K562 (cell line): Measurements from ENCODE around the gene SLC22A23. TPM values are rescaled to one million over a fixed set of nuclear protein-coding genes. Genes with fewer than 3 reads are reported as not detected.
A peak's percentile ranks its signal among the peaks of the same experiment; 100 is the strongest.

Source experiments
- ATAC-seq: fragments of 200-7000 bp; cut with Tn5 transposase; 3 replicates; pipeline ENCODE4 v1.9.1; 2020; ENCODE audit warnings: moderate library complexity
- BruUV-seq: library from RNA; stranded (reverse); fragments of 400-500 nt; replicated peaks from 2 replicates; lab custom pipeline; 2021; lab: Mats Ljungman, UMichigan
- CTCF ChIA-PET: fragments of 300-600 bp; formaldehyde crosslinking; extraction: SDS; loops from one replicate; lab custom pipeline; 2021; ENCODE audit warnings: low intra/inter-chr PET ratio; lab: Yijun Ruan, JAX
- POLR2A ChIA-PET: fragments of 300-600, 350-650 bp; sonication (Branson Sonifier 250); formaldehyde crosslinking; extraction: SDS; loops from one replicate; lab custom pipeline; 2021; ENCODE audit warnings: antibody characterized with exemption, inconsistent platforms; lab: Yijun Ruan, JAX
- DNase-seq, 4 experiments: peaks; one replicate each; pipeline versions ENCODE4 v3.0.0 to v3.0.0-alpha.2; 2011 to 2018; ENCODE audit warnings: low spot score in 3 of 4, mixed read lengths in 3 of 4; ENCODE audit errors: extremely low read depth in 1 of 4
- FAIRE-seq: peaks from 2 replicates; lab custom pipeline; 2011; peaks lifted over from hg19 to GRCh38; lab: Jason Lieb, UNC
- H2AFZ ChIP-seq: 2 replicates; pipeline ENCODE4 v1.6.0; 2011; ENCODE audit warnings: low read depth, low read length, control low read depth, inconsistent platforms
- H3K27ac ChIP-seq: fragments of 200-600 bp; 3 replicates; pipeline ENCODE4 v1.8.0; 2011; ENCODE audit warnings: low read depth, mild to moderate bottlenecking, control low read depth, inconsistent platforms, low read length, moderate library complexity, mixed read lengths; ENCODE audit errors: extremely low read depth
- H3K27me3 ChIP-seq, 2 experiments: fragments of 300-600 bp in 1 of 2; 2 replicates in 1 of 2; 3 replicates in 1 of 2; pipeline versions ENCODE4 v1.6.0 to v1.8.0; 2011; ENCODE audit warnings: inconsistent platforms in 2 of 2, low read length in 2 of 2, mild to moderate bottlenecking in 1 of 2, mixed read lengths in 1 of 2, moderate library complexity in 1 of 2; ENCODE audit not compliant: control insufficient read depth in 2 of 2, insufficient read depth in 2 of 2
- H3K36me3 ChIP-seq: fragments of 300-600 bp; 3 replicates; pipeline ENCODE4 v1.8.0; 2011; ENCODE audit warnings: mild to moderate bottlenecking, low read length, inconsistent platforms; ENCODE audit not compliant: control insufficient read depth, insufficient read depth
- H3K4me1 ChIP-seq, 2 experiments: fragments of 200-600 bp in 1 of 2; replicated peaks in 1 of 2; 2 replicates in 1 of 2; 3 replicates in 1 of 2; pipeline versions ENCODE4 v1.5.1 to v1.8.0; 2011; ENCODE audit warnings: inconsistent platforms in 2 of 2, low read length in 2 of 2, mild to moderate bottlenecking in 1 of 2, mixed read lengths in 1 of 2, moderate library complexity in 1 of 2; ENCODE audit not compliant: control insufficient read depth in 2 of 2, insufficient read depth in 2 of 2
- H3K4me2 ChIP-seq: 2 replicates; pipeline ENCODE4 v1.6.1; 2011; ENCODE audit warnings: low read length, control low read depth, inconsistent platforms, mixed read lengths; ENCODE audit not compliant: insufficient read depth
- H3K4me3 ChIP-seq: fragments of 200-600 bp; sonication (generic), shearing (Covaris generic); 2 replicates; pipeline ENCODE4 v1.5.1; 2016; ENCODE audit warnings: control low read depth, inconsistent platforms
- H3K79me2 ChIP-seq: fragments of 200-600 bp; 3 replicates; pipeline ENCODE4 v1.8.0; 2011; ENCODE audit warnings: low read length, inconsistent platforms; ENCODE audit not compliant: control insufficient read depth, insufficient read depth
- H3K9ac ChIP-seq, 2 experiments: 2 replicates each; pipeline versions ENCODE4 v1.6.0 to v1.6.1; 2011; ENCODE audit warnings: low read depth in 2 of 2, low read length in 2 of 2, control low read depth in 1 of 2, inconsistent platforms in 1 of 2, mild to moderate bottlenecking in 1 of 2, mixed read lengths in 1 of 2; ENCODE audit not compliant: insufficient read depth in 1 of 2
- H3K9me1 ChIP-seq: one replicate; pipeline ENCODE4 v1.6.0; 2011; ENCODE audit warnings: inconsistent platforms, mild to moderate bottlenecking, low read length, moderate library complexity; ENCODE audit not compliant: control insufficient read depth, insufficient read depth
- H3K9me3 ChIP-seq: replicated peaks from 2 replicates; pipeline ENCODE4 v1.5.1; 2011; ENCODE audit warnings: low read depth, low read length, inconsistent platforms; ENCODE audit not compliant: control insufficient read depth, insufficient read depth
- H4K20me1 ChIP-seq: replicated peaks from 2 replicates; pipeline ENCODE4 v1.6.1; 2011; ENCODE audit warnings: low read length, inconsistent platforms, mixed read lengths; ENCODE audit not compliant: control insufficient read depth, insufficient read depth
- ARHGAP35 ChIP-seq: fragments of 450-650 bp; IDR thresholded peaks from 2 replicates; pipeline ENCODE4 v1.6.1; 2018; ENCODE audit not compliant: partially characterized antibody
- BRF1 ChIP-seq: IDR thresholded peaks from 3 replicates; pipeline ENCODE4 v1.6.1; 2011; ENCODE audit warnings: borderline replicate concordance, mild to moderate bottlenecking; ENCODE audit not compliant: insufficient read length; ENCODE audit errors: extremely low read depth
- ELF2 ChIP-seq: fragments of 250-450 bp; sonication (Bioruptor Pico); IDR thresholded peaks from 2 replicates; pipeline ENCODE4 v1.5.0; 2021; ENCODE audit warnings: mild to moderate bottlenecking
- GATA2 ChIP-seq: sonication (generic); formaldehyde crosslinking; IDR thresholded peaks from 2 replicates; pipeline ENCODE4 v1.4.0; 2020; ENCODE audit warnings: mild to moderate bottlenecking, missing genetic modification reagents
- HNRNPLL ChIP-seq: fragments of 200-400 bp; formaldehyde crosslinking; IDR thresholded peaks from 2 replicates; pipeline ENCODE4 v1.6.1; 2017; ENCODE audit warnings: low read length, low read depth, mild to moderate bottlenecking; ENCODE audit not compliant: poor library complexity, severe bottlenecking
- MEIS2 ChIP-seq: fragments of 450-650 bp; IDR thresholded peaks from 2 replicates; pipeline ENCODE4 v1.6.1; 2014; ENCODE audit warnings: mild to moderate bottlenecking; ENCODE audit not compliant: partially characterized antibody
- PHF20 ChIP-seq: fragments of 450-650 bp; IDR thresholded peaks from 2 replicates; pipeline ENCODE4 v1.6.1; 2018; ENCODE audit not compliant: partially characterized antibody
- RBBP5 ChIP-seq: fragments of 200-600 bp; sonication (generic); IDR thresholded peaks from 2 replicates; pipeline ENCODE4 v1.6.1; 2012; ENCODE audit warnings: borderline replicate concordance, mild to moderate bottlenecking, low read length, control low read depth, inconsistent platforms; ENCODE audit not compliant: insufficient read depth, poor library complexity, severe bottlenecking
- ZBTB7A ChIP-seq: IDR thresholded peaks from 2 replicates; pipeline ENCODE4 v1.6.1; 2011; ENCODE audit warnings: low read depth, mild to moderate bottlenecking, low read length, moderate library complexity, borderline replicate concordance; ENCODE audit not compliant: control insufficient read depth
- ZNF140 ChIP-seq: fragments of 250-450 bp; sonication (Bioruptor Pico); IDR thresholded peaks from 2 replicates; pipeline ENCODE4 v1.8.0; 2021; ENCODE audit warnings: moderate library complexity, mild to moderate bottlenecking, inconsistent platforms
- ZNF184 ChIP-seq: sonication (generic); formaldehyde crosslinking; IDR thresholded peaks from 2 replicates; pipeline ENCODE4 v1.5.0; 2020; ENCODE audit warnings: missing genetic modification reagents
- ZNF239 ChIP-seq: fragments of 250-450 bp; sonication (Bioruptor Pico); IDR thresholded peaks from 2 replicates; pipeline ENCODE4 v1.4.0; 2020; ENCODE audit warnings: mild to moderate bottlenecking
- ZNF24 ChIP-seq: fragments of 450-650 bp; IDR thresholded peaks from 2 replicates; pipeline ENCODE4 v1.6.1; 2016
- ZNF274 ChIP-seq: IDR thresholded peaks from 2 replicates; pipeline ENCODE4 v1.6.1; 2011; ENCODE audit warnings: low read depth, mild to moderate bottlenecking, low read length, moderate library complexity, borderline replicate concordance
- ZNF431 ChIP-seq: sonication (generic); formaldehyde crosslinking; IDR thresholded peaks from 2 replicates; pipeline ENCODE4 v1.8.0; 2022; ENCODE audit warnings: mild to moderate bottlenecking, missing genetic modification reagents
- WGBS: fragments of 100-300 bp; shearing (Covaris generic); methylation state at CpG from one replicate; pipeline ENCODE4 v1.1.6; 2016; ENCODE audit warnings: low coverage, mixed read lengths; ENCODE audit not compliant: insufficient coverage; ENCODE audit errors: missing lambda C conversion rate; 5-methylcytosine and 5-hydroxymethylcytosine counted together
- in situ Hi-C: fragments of 300-500 bp; cut with MboI; formaldehyde crosslinking; loops from 4 replicates; pipeline ENCODE4 v1.15.0; 2018; ENCODE audit warnings: inconsistent platforms, mixed read lengths
- intact Hi-C: fragments of 100-400 bp; cut with micrococcal nuclease; formaldehyde crosslinking; loops from 2 replicates; pipeline ENCODE4 v1.14.2; 2022
- polyA plus RNA-seq, 8 experiments: library from polyadenylated mRNA; depleted of rRNA in 4 of 8; stranded (reverse) in 5 of 8; unstranded in 3 of 8; fragments of >200 nt; fragmentation: Nextera tagmentation in 2 of 8; fragmentation: Illumina TruSeq in 1 of 8; extraction: Ambion mirVana in 2 of 8; extraction: Trizol in 1 of 8; gene quantifications; 2 replicates each; pipeline versions ENCODE4 v1.2.1 to v1.2.3, GENCODE V29; 2011 to 2014; ENCODE audit warnings: inconsistent platforms in 1 of 8, missing spikeins in 1 of 8
- total RNA-seq, 7 experiments: library from RNA; depleted of rRNA in 6 of 7; stranded (reverse); fragments of >200 nt in 6 of 7; fragmentation: Illumina TruSeq in 2 of 7; extraction: Trizol in 2 of 7; gene quantifications; 2 replicates each; pipeline versions ENCODE4 v1.2.1 to v1.2.3, GENCODE V29; 2011 to 2021; ENCODE audit warnings: low replicate concordance in 1 of 7
- TF ChIP-seq, protein P1 (sequence below): fragments of 250-450 bp; sonication (Bioruptor Pico); IDR thresholded peaks from 2 replicates; pipeline ENCODE4 v1.5.0; 2020; ENCODE audit warnings: mild to moderate bottlenecking, borderline replicate concordance
- TF ChIP-seq, protein P2 (sequence below): fragments of 450-650 bp; IDR thresholded peaks from 2 replicates; pipeline ENCODE4 v1.6.1; 2016
- TF ChIP-seq, protein P3 (sequence below): sonication (generic); formaldehyde crosslinking; IDR thresholded peaks from 2 replicates; pipeline ENCODE4 v1.8.0; 2022; ENCODE audit warnings: mild to moderate bottlenecking, missing genetic modification reagents

Gene SLC22A23
- total and polyA plus RNA-seq, 9 of the 15 experiments (the other 6 are each of a cell fraction or from before 2014, with no cell fraction given) = 0.30 to 8.7 (median 2.5) TPM

DNA sequence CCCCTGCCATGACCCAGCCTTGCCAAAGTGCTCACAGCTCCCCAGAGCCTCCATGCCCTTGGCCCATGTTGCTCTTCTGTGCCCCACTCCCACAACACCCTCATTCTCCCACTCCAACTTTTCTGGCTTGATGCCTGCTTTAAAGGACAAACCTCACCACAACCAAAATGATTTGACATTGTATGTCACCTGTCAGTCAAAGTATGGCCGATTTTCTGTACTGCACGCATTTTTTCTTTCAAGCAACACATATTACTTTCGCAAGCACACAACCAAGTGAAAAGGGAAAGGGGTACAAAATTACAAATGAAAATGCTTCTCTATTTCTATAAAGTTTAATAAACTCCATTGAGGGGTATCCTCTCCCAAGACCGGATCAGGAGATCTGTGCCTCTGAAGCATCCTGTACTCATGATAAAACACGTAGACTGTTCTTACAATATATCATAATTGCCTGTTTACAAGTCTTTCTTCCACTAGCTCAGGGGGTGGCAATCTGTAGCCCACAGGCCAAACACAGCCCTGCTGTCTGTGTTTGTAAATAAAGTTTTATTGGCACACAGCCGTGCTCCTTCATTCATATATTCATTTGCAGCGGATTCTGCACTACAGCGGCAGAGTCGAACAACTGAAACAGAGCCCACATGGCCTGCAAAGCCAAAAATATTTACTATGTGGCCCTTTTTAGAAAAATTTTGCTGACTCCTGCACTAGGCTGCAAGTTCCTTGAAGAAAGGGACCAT lies 32.5 kb downstream of the SLC22A23 start:
- H2AFZ ChIP-seq = no peak overlapping the region
- no peaks in the 10 kb centered on the region for H3K79me2 ChIP-seq
- no peak for FAIRE-seq
- H3K36me3 ChIP-seq = no peaks in the 10 kb centered on the region
- ChIA-PET POLR2A (interaction anchor here (0.6 kb wide), 1 partner anchor 20 kb away, joined by 3 read pairs; no protein-coding TSS in a partner anchor), CTCF (no interaction called here)
- no peak overlapping the region for H3K4me3 ChIP-seq
- H3K9me3 ChIP-seq = no peaks in the 10 kb centered on the region
- H3K9me1 ChIP-seq = no peaks in the 10 kb centered on the region
- H3K4me2 ChIP-seq = no peak overlapping the region
- no peak for DNase-seq
- ATAC-seq = no peak
- H3K27me3 ChIP-seq = no peaks in the 10 kb centered on the region
- H3K9ac ChIP-seq = no peak overlapping the region
- intact Hi-C loops = no loop called here
- peaks cover 13 to 31% of the 10 kb centered on the region in 2 experiments for H3K4me1 ChIP-seq
- in situ Hi-C loops = no loop called here
- no peaks in the 10 kb centered on the region for H4K20me1 ChIP-seq
- WGBS = 86% methylated on average over 9 of the region's 9 CpGs
- no peak overlapping the region for H3K27ac ChIP-seq
- no TSS peak for BruUV-seq
- TF ChIP-seq, protein P1, sequence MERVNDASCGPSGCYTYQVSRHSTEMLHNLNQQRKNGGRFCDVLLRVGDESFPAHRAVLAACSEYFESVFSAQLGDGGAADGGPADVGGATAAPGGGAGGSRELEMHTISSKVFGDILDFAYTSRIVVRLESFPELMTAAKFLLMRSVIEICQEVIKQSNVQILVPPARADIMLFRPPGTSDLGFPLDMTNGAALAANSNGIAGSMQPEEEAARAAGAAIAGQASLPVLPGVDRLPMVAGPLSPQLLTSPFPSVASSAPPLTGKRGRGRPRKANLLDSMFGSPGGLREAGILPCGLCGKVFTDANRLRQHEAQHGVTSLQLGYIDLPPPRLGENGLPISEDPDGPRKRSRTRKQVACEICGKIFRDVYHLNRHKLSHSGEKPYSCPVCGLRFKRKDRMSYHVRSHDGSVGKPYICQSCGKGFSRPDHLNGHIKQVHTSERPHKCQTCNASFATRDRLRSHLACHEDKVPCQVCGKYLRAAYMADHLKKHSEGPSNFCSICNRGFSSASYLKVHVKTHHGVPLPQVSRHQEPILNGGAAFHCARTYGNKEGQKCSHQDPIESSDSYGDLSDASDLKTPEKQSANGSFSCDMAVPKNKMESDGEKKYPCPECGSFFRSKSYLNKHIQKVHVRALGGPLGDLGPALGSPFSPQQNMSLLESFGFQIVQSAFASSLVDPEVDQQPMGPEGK (CRISPR knock-in tag) = no peak
- TF ChIP-seq, protein P2, sequence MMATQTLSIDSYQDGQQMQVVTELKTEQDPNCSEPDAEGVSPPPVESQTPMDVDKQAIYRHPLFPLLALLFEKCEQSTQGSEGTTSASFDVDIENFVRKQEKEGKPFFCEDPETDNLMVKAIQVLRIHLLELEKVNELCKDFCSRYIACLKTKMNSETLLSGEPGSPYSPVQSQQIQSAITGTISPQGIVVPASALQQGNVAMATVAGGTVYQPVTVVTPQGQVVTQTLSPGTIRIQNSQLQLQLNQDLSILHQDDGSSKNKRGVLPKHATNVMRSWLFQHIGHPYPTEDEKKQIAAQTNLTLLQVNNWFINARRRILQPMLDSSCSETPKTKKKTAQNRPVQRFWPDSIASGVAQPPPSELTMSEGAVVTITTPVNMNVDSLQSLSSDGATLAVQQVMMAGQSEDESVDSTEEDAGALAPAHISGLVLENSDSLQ = peak; percentile 80
- TF ChIP-seq ZNF140 (CRISPR knock-in tag) (no peak), ZBTB7A (no peak), ARHGAP35 (no peak), BRF1 (no peak), GATA2 (CRISPR knock-in tag) (no peak), ZNF24 (peak; percentile 47; the same call in 1 of the 2 replicates), ELF2 (CRISPR knock-in tag) (no peak), MEIS2 (peak; percentile 46), HNRNPLL (no peak), PHF20 (no peak), ZNF184 (no peak), ZNF274 (no peak), ZNF239 (CRISPR knock-in tag) (no peak), ZNF431 (CRISPR knock-in tag) (no peak), RBBP5 (no peak)
- TF ChIP-seq, protein P3, sequence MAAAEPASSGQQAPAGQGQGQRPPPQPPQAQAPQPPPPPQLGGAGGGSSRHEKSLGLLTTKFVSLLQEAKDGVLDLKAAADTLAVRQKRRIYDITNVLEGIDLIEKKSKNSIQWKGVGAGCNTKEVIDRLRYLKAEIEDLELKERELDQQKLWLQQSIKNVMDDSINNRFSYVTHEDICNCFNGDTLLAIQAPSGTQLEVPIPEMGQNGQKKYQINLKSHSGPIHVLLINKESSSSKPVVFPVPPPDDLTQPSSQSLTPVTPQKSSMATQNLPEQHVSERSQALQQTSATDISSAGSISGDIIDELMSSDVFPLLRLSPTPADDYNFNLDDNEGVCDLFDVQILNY = no peak
